Lung (tissue), 12 donors: Measurements from ENCODE around the gene ELP4. TPM values are rescaled to one million over a fixed set of nuclear protein-coding genes. Genes with fewer than 3 reads are reported as not detected.

Experiments
- ATAC-seq: fragments of 200-7000 bp; cut with Tn5 transposase; one replicate; pipeline ENCODE4 v1.9.1; 2020; ENCODE audit warnings: moderate number of reproducible peaks; ENCODE audit not compliant: insufficient read depth, low FRiP score
- DNase-seq, 3 donors: peaks; one replicate each; pipeline ENCODE4 v3.0.0-alpha.2; 2013 to 2017
- H3K27ac ChIP-seq, 2 donors: one replicate each; pipeline ENCODE4 v1.5.1; 2013; ENCODE audit warnings: mild to moderate bottlenecking in 2 of 2, moderate library complexity in 2 of 2, control low read depth in 1 of 2, inconsistent platforms in 1 of 2, low read depth in 1 of 2, low read length in 1 of 2
- H3K27me3 ChIP-seq, 3 donors: one replicate each; pipeline ENCODE4 v1.5.1; 2013; ENCODE audit warnings: low read length in 2 of 3; ENCODE audit not compliant: control insufficient read depth in 3 of 3, insufficient read depth in 3 of 3
- H3K36me3 ChIP-seq, 4 donors: one replicate each; pipeline ENCODE4 v1.5.1; 2013; ENCODE audit warnings: low read length in 4 of 4, mild to moderate bottlenecking in 1 of 4, moderate library complexity in 1 of 4; ENCODE audit not compliant: control insufficient read depth in 4 of 4, insufficient read depth in 4 of 4
- H3K4me1 ChIP-seq, 5 donors: one replicate each; pipeline ENCODE4 v1.5.1; 2013; ENCODE audit warnings: low read length in 5 of 5, mild to moderate bottlenecking in 2 of 5, moderate library complexity in 1 of 5; ENCODE audit not compliant: control insufficient read depth in 5 of 5, insufficient read depth in 5 of 5
- H3K4me3 ChIP-seq: one replicate; pipeline ENCODE4 v1.5.1; 2013; ENCODE audit warnings: mild to moderate bottlenecking, control low read depth, moderate library complexity
- H3K9ac ChIP-seq, 2 donors: one replicate each; pipeline ENCODE4 v1.5.1; 2013; ENCODE audit warnings: low read length in 2 of 2, control low read depth in 1 of 2; ENCODE audit not compliant: insufficient read depth in 1 of 2
- H3K9me3 ChIP-seq, 4 donors: one replicate each; pipeline ENCODE4 v1.5.1; 2013; ENCODE audit warnings: low read length in 3 of 4, mild to moderate bottlenecking in 1 of 4, moderate library complexity in 1 of 4; ENCODE audit not compliant: control insufficient read depth in 4 of 4, insufficient read depth in 3 of 4
- CTCF ChIP-seq: IDR thresholded peaks from 2 replicates; pipeline ENCODE4 v1.5.1; 2012; ENCODE audit warnings: mild to moderate bottlenecking; ENCODE audit errors: control extremely low read depth, extremely low read depth
- WGBS, 2 donors: extraction: QIAGEN DNeasy Blood & Tissue Kit; methylation state at CpG; one replicate each; pipeline ENCODE4 v1.1.7; 2013; 5-methylcytosine and 5-hydroxymethylcytosine counted together
- polyA plus RNA-seq, 2 donors: library from polyadenylated mRNA; stranded (reverse); fragments of 200-250 nt; gene quantifications; one replicate each; pipeline ENCODE4 v1.2.1, GENCODE V29; 2013
- total RNA-seq, 2 donors: library from RNA; depleted of rRNA in 1 of 2; stranded (reverse); fragments of >200 nt in 1 of 2; gene quantifications; one replicate each; pipeline ENCODE4 v1.2.1, GENCODE V29; 2014 to 2021
- donor health status: control.
- donor health status: control.
- donor health status: Bipolar disorder and iron deficiency.
- donor health status: healthy.
- donor health status: DM: yes; HTN: yes; CAD: no.

ELP4 gene
- total and polyA plus RNA-seq, 4 donors: 7.7 to 47.8 (median 13.7) TPM

- Histone ChIP-seq H3K27ac (no peak overlapping the region), H3K36me3 (no peaks in the 10 kb centered on the region), H3K4me1 (peaks cover 0 to 58% (median 16%) of the 10 kb centered on the region in 5 donors), H3K9me3 (peaks cover 0 to 13% (median 0%) of the 10 kb centered on the region in 4 donors), H3K9ac (no peak overlapping the region), H3K27me3 (peaks cover 20 to 92% (median 77%) of the 10 kb centered on the region in 3 donors), H3K4me3 (no peak overlapping the region)
- WGBS, 2 donors: 3 to 5% methylated on average over 31 to 38 of the region's 38 CpGs
- DNase-seq (peak in 1 of 3 donors; percentile 15), ATAC-seq (no peak)
- TF ChIP-seq CTCF: no peak
These were observed 304.8 kb downstream of the ELP4 start for GRCh38 chr11:31814176-31814868.

GRCh38 chr11:31815711-31816467 lies 306.3 kb downstream of the ELP4 start:
- Histone ChIP-seq H3K27me3 (peaks cover 23 to 96% (median 82%) of the 10 kb centered on the region in 3 donors), H3K4me3 (no peak overlapping the region), H3K36me3 (no peaks in the 10 kb centered on the region), H3K9me3 (peaks cover 0 to 17% (median 0%) of the 10 kb centered on the region in 4 donors), H3K27ac (no peak overlapping the region), H3K9ac (no peak overlapping the region), H3K4me1 (peaks cover 0 to 57% (median 16%) of the 10 kb centered on the region in 5 donors)
- no peak for ATAC-seq
- no peak for TF ChIP-seq CTCF
- peak in 1 of 3 donors; percentile 26 for DNase-seq
- 3 to 5% methylated on average over 57 of the region's 57 CpGs for WGBS, 2 donors

- Histone ChIP-seq H3K9ac (no peak overlapping the region), H3K4me3 (no peak overlapping the region), H3K4me1 (peaks cover 0 to 51% (median 13%) of the 10 kb centered on the region in 5 donors), H3K27me3 (peaks cover 20 to 97% (median 83%) of the 10 kb centered on the region in 3 donors), H3K36me3 (no peaks in the 10 kb centered on the region), H3K9me3 (peaks cover 0 to 17% (median 0%) of the 10 kb centered on the region in 4 donors), H3K27ac (no peak overlapping the region)
- no peak for TF ChIP-seq CTCF
- no peak for ATAC-seq
- DNase-seq: peak in 1 of 3 donors; percentile 11
- 6 to 7% methylated on average over 31 to 40 of the region's 40 CpGs for WGBS, 2 donors
These were observed 307.0 kb downstream of the ELP4 start for GRCh38 chr11:31816468-31817053.
